ENCODE measurements around the gene COG5.

The COG5 gene

GRCh38 chr7:107170051-107170915 lies 393.4 kb downstream of the COG5 start:
- Histone ChIP-seq H3K27ac (ENCODE audit: poor library complexity, severe bottlenecking) (peak overlapping the region; percentile 77), H3K36me3 (ENCODE audit: low read depth) (no peaks in the 10 kb centered on the region), H3K4me1 (ENCODE audit: insufficient read depth, poor library complexity, severe bottlenecking) (peaks cover 7% of the 10 kb centered on the region), H3K4me3 (ENCODE audit: severe bottlenecking) (peak overlapping the region; percentile 62), H3K27me3 (ENCODE audit: insufficient read depth, poor library complexity, severe bottlenecking) (no peaks in the 10 kb centered on the region), H3K9me3 (ENCODE audit: severe bottlenecking) (no peaks in the 10 kb centered on the region)
- no peak for TF ChIP-seq CTCF (IDR thresholded peaks at IDR 0.05; ENCODE audit: poor library complexity, severe bottlenecking)
- ATAC-seq (ENCODE audit: low read depth): no peak
- no peak for DNase-seq (ENCODE audit: low spot score)

DNA sequence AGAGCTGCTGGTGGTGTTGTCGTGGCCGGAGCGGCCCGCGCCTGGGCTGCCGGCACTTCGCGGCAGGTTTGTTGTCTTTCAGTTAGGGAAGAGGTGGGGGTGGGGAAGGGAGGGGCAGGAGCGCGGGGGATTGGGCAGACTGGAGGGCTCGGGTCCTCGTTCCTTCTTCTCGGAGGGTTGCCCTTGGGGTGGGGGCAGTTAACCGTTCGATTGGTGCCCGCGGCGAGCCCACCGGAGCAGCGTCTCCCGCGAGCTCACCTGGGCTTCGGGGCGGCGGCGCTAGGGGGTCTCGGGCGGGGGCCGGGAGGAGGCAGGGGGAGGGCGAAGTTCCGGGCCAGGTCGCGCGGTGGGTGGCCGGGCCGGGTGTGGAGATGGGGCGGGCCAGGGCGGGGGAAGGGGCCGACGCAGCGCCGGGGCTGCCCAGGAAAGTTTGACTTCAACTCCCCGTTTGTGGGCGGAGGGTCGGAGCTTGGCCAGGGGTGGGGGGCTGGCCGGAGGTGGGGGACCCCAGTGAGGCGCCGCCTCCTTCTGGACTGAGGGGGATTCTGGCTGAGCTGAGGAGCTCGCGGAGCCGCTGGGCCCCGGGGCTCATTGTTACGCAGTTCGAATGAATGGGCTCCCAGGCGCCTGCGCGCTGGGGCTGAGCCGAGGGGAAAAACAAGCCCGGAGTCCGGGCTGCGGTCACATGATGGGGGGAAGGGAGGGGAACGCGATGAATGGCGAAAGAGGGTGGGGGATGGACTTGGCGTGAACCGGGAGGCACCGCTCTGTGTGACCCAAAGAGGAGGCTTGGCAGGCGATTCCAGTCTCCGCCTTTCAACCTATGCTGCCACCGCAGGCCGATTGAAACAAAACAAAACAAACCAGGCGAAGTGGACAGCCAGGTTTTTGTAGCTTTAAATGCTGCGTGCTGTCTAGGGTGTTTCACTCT lies 394.3 kb downstream of the COG5 start:
- TF ChIP-seq CTCF (IDR thresholded peaks at IDR 0.05; ENCODE audit: poor library complexity, severe bottlenecking): peak; percentile 13

DNA sequence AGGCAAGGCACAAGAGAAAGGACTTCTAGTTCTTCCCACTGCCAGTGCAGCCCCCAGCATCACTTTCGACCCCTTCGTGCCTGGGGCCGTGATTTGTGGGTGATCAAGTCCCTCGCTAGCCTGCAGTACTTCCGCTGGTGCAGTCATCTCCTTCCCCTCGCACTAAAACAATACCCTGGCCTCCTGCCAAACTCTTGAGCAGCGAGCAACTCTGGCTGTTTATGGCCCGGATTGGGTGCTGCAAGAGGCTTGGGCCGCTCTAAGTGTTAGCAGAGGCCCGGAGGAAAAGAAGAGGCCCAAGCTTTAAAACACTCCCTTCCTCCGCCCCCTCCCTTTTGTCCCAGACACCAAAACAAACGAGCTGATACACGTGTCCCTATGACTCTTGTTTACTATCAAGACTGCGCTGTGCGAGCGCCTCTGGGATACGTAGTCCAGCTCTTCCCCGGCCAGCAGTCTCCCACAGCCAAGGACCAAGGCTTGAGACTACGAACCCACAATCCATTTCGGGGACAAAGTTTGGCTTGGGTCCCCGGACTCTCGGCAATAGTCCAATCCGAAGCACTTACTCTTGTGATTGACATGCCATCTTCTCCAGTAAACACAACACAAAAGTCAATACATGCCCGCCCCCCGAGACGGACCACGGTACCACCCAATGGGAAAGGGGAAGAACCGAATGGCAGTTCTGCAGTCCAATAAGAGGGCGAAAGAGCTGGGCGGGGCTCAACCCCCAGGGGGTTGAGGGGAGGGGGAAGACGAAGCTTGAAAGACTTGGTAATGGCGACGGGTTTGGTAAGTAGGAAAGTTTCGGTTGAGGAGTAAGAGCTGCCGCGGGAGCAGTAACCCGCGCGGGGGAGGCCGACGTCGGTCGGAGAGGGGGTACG lies 395.2 kb downstream of the COG5 start, which contains the start of gene HBP1:
HBP1 (plus strand) TSS at position 771 of the 887 bp plus-strand sequence. CDS start 10,891 bp downstream, outside the sequence.
- Histone ChIP-seq H3K4me1 (ENCODE audit: insufficient read depth, poor library complexity, severe bottlenecking) (peaks cover 7% of the 10 kb centered on the region), H3K27me3 (ENCODE audit: insufficient read depth, poor library complexity, severe bottlenecking) (no peaks in the 10 kb centered on the region), H3K4me3 (ENCODE audit: severe bottlenecking) (peak within 1 kb of the TSS; percentile 62), H3K9me3 (ENCODE audit: severe bottlenecking) (no peaks in the 10 kb centered on the region), H3K36me3 (ENCODE audit: low read depth) (no peaks in the 10 kb centered on the region), H3K27ac (ENCODE audit: poor library complexity, severe bottlenecking) (peak within 1 kb of the TSS; percentile 77)
- peak; percentile 1 for TF ChIP-seq CTCF (IDR thresholded peaks at IDR 0.05; ENCODE audit: poor library complexity, severe bottlenecking)
- DNase-seq (ENCODE audit: low spot score): peak; percentile 98
- peak; percentile 91 for ATAC-seq (ENCODE audit: low read depth)

More for the DNA sequence above, 394.3 kb downstream of the COG5 start:
- Histone ChIP-seq H3K9me3 (ENCODE audit: severe bottlenecking) (no peaks in the 10 kb centered on the region), H3K4me3 (ENCODE audit: severe bottlenecking) (peak overlapping the region; percentile 62), H3K27me3 (ENCODE audit: insufficient read depth, poor library complexity, severe bottlenecking) (no peaks in the 10 kb centered on the region), H3K27ac (ENCODE audit: poor library complexity, severe bottlenecking) (peak overlapping the region; percentile 77), H3K4me1 (ENCODE audit: insufficient read depth, poor library complexity, severe bottlenecking) (peaks cover 7% of the 10 kb centered on the region), H3K36me3 (ENCODE audit: low read depth) (no peaks in the 10 kb centered on the region)
- peak; percentile 93 for DNase-seq (ENCODE audit: low spot score)
- peak; percentile 46 for ATAC-seq (ENCODE audit: low read depth)

- ATAC-seq (ENCODE audit: low read depth) (0 out of 3 replicates have a peak, but pooled peaks have one; percentile 9), DNase-seq (ENCODE audit: low spot score) (no peak)
- Histone ChIP-seq H3K4me3 (ENCODE audit: severe bottlenecking) (peak overlapping the region; percentile 32), H3K4me1 (ENCODE audit: insufficient read depth, poor library complexity, severe bottlenecking) (peaks cover 7% of the 10 kb centered on the region), H3K36me3 (ENCODE audit: low read depth) (no peaks in the 10 kb centered on the region), H3K27ac (ENCODE audit: poor library complexity, severe bottlenecking) (peak overlapping the region; percentile 77), H3K27me3 (ENCODE audit: insufficient read depth, poor library complexity, severe bottlenecking) (no peaks in the 10 kb centered on the region), H3K9me3 (ENCODE audit: severe bottlenecking) (no peaks in the 10 kb centered on the region)
- TF ChIP-seq CTCF (IDR thresholded peaks at IDR 0.05; ENCODE audit: poor library complexity, severe bottlenecking): peak; percentile 50
Measured at GRCh38 chr7:107167483-107168232, 396.1 kb downstream of the COG5 start.
